Measurements from ENCODE around the gene WFDC8. TPM values are rescaled to one million over a fixed set of nuclear protein-coding genes. Genes with fewer than 3 reads are reported as not detected.

The WFDC8 gene
- total RNA-seq, 1 experiment from 2014 or later: not detected

DNA sequence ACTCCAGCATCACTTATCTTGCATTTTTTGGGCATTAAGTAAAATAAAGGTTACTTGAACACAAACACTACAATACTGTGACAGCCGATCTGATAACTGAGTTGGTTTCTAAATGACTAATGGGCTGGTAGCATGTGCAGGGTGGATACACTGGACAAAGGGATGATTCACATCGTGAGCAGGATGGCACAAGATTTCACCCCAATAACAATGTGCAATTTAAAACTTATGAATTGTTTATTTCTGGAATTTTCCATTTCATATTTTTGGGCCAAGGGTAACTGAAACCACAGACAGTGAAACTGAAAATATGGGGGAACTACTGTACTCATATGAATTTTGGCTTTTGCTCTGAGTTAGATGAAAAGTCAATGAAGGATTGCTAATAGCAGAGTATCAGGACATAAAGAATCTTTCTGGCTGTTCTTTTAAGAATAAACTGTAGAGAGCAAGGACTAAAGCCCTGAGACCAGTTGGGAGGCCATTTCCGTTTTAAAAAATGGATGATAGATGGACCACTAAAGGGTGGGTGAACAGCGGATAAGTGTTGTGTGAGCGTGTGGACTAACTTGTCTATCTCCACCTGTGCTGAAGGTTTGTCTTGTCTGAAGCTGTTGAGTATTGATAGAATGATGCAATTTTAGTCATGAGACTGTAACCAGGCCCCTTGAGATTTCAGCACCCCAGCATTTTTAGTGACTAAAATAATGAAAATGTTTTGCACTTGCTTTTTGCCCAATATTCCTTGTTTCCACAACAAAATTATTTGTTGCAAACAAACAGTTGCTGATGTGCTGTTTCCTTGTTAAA, 71.9 kb downstream of the WFDC8 start:
- no peak for DNase-seq (ENCODE audit: low spot score)
- CTCF ChIA-PET: no interaction called here
- Histone ChIP-seq H3K27ac (ENCODE audit: low read depth, low read length, poor library complexity, severe bottlenecking) (no peak overlapping the region), H3K4me1 (ENCODE audit: insufficient read depth, low read length, poor library complexity, severe bottlenecking) (no peaks in the 10 kb centered on the region), H3K4me3 (ENCODE audit: low read depth, low read length, poor library complexity, severe bottlenecking) (no peak overlapping the region), H3K27me3 (replicated peaks; ENCODE audit: insufficient read depth, low read depth, low read length, poor library complexity) (peaks cover 18% of the 10 kb centered on the region), H3K36me3 (ENCODE audit: insufficient read depth, low read length, poor library complexity, severe bottlenecking) (no peaks in the 10 kb centered on the region), H3K9me3 (ENCODE audit: low read depth, low read length, poor library complexity, severe bottlenecking) (no peaks in the 10 kb centered on the region)
- intact Hi-C loops (cut with micrococcal nuclease; ENCODE audit: unreplicated experiment): no loop called here
- no TSS peak for BruUV-seq (replicated peaks)
- TF ChIP-seq, protein P1, sequence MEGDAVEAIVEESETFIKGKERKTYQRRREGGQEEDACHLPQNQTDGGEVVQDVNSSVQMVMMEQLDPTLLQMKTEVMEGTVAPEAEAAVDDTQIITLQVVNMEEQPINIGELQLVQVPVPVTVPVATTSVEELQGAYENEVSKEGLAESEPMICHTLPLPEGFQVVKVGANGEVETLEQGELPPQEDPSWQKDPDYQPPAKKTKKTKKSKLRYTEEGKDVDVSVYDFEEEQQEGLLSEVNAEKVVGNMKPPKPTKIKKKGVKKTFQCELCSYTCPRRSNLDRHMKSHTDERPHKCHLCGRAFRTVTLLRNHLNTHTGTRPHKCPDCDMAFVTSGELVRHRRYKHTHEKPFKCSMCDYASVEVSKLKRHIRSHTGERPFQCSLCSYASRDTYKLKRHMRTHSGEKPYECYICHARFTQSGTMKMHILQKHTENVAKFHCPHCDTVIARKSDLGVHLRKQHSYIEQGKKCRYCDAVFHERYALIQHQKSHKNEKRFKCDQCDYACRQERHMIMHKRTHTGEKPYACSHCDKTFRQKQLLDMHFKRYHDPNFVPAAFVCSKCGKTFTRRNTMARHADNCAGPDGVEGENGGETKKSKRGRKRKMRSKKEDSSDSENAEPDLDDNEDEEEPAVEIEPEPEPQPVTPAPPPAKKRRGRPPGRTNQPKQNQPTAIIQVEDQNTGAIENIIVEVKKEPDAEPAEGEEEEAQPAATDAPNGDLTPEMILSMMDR (conservative IDR thresholded peaks at IDR 0.05; ENCODE audit: low read depth, low read length): no peak
- no peak for TF ChIP-seq EZH2 (IDR thresholded peaks at IDR 0.05; ENCODE audit: borderline replicate concordance, low read depth, low read length, poor library complexity, severe bottlenecking)
- POLR2A ChIA-PET (ENCODE audit: low non-redundant PET): no interaction called here

DNA sequence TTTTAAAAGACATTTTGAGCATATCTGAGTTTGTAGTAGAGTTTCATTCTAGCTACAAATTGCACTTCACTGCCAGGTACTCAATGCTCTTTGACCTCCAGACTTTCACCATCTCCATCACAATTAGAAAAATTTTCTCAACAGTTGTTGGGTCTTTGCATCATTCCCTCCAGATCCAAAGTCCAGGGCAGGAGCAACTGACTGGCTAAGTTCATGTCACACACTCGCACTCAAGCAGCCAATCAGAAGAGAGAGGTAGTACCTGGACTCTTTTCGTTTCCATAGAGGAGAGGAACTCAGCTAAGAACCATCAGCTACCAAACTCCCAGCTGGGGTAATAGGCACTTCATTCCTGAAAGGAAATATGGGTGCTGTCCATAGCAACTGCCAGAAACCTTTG, 72.7 kb downstream of the WFDC8 start:
- no peaks in the 10 kb centered on the region for H3K9me3 ChIP-seq (ENCODE audit: low read depth, low read length, poor library complexity, severe bottlenecking)
- intact Hi-C loops (cut with micrococcal nuclease; ENCODE audit: unreplicated experiment): no loop called here
- H3K4me1 ChIP-seq (ENCODE audit: insufficient read depth, low read length, poor library complexity, severe bottlenecking): no peaks in the 10 kb centered on the region
- ChIA-PET POLR2A (ENCODE audit: low non-redundant PET) (no interaction called here), CTCF (no interaction called here)
- no peak overlapping the region for H3K27ac ChIP-seq (ENCODE audit: low read depth, low read length, poor library complexity, severe bottlenecking)
- no peak for DNase-seq (ENCODE audit: low spot score)
- BruUV-seq (replicated peaks): no TSS peak
- H3K36me3 ChIP-seq (ENCODE audit: insufficient read depth, low read length, poor library complexity, severe bottlenecking): no peaks in the 10 kb centered on the region
- TF ChIP-seq, protein P1 (conservative IDR thresholded peaks at IDR 0.05; ENCODE audit: low read depth, low read length): no peak
- no peak for TF ChIP-seq EZH2 (IDR thresholded peaks at IDR 0.05; ENCODE audit: borderline replicate concordance, low read depth, low read length, poor library complexity, severe bottlenecking)
- H3K27me3 ChIP-seq (replicated peaks; ENCODE audit: insufficient read depth, low read depth, low read length, poor library complexity): peaks cover 25% of the 10 kb centered on the region
- no peak overlapping the region for H3K4me3 ChIP-seq (ENCODE audit: low read depth, low read length, poor library complexity, severe bottlenecking)

DNA sequence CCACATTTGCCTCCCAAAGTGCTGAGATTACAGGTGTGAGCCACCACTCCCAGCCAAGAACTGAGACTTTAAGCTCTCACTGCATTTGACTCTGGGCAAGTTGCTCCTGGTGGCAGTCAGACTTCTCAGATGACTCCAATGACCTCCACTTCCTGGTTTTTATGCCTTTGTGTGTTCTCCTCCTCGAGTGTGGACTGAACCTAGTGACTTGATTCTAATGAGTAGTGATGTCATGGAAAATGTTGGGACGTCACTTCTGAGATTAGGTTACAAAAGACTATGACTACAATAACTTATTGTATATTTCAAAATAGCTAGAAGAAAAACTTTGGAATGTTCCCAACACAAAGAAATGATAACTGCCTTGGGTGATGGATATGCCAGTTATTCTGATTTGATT, 75.7 kb downstream of the WFDC8 start:
- H3K36me3 ChIP-seq (ENCODE audit: insufficient read depth, low read length, poor library complexity, severe bottlenecking): no peaks in the 10 kb centered on the region
- no peak overlapping the region for H3K27ac ChIP-seq (ENCODE audit: low read depth, low read length, poor library complexity, severe bottlenecking)
- H3K9me3 ChIP-seq (ENCODE audit: low read depth, low read length, poor library complexity, severe bottlenecking): no peaks in the 10 kb centered on the region
- no peak overlapping the region for H3K4me3 ChIP-seq (ENCODE audit: low read depth, low read length, poor library complexity, severe bottlenecking)
- peaks cover 41% of the 10 kb centered on the region for H3K27me3 ChIP-seq (replicated peaks; ENCODE audit: insufficient read depth, low read depth, low read length, poor library complexity)
- DNase-seq (ENCODE audit: low spot score): no peak
- no TSS peak for BruUV-seq (replicated peaks)
- H3K4me1 ChIP-seq (ENCODE audit: insufficient read depth, low read length, poor library complexity, severe bottlenecking): no peaks in the 10 kb centered on the region
- intact Hi-C loops (cut with micrococcal nuclease; ENCODE audit: unreplicated experiment): no loop called here
- ChIA-PET POLR2A (ENCODE audit: low non-redundant PET) (no interaction called here), CTCF (interaction anchor here (0.6 to 0.8 kb wide), 2 partner anchors 67 to 202 kb away, joined by 3 read pairs; no protein-coding TSS in a partner anchor)
- TF ChIP-seq, protein P1 (conservative IDR thresholded peaks at IDR 0.05; ENCODE audit: low read depth, low read length): no peak
- no peak for TF ChIP-seq EZH2 (IDR thresholded peaks at IDR 0.05; ENCODE audit: borderline replicate concordance, low read depth, low read length, poor library complexity, severe bottlenecking)
